NCI-H82 treated with DMSO at 0.1 percent for 48 hours (cell line): ENCODE data around the gene KRT37.

Experiments
- DNase-seq: peaks from one replicate; lab custom pipeline; 2025; ENCODE audit not compliant: unreplicated experiment; lab: John Stamatoyannopoulos, UW

Gene KRT37

DNA sequence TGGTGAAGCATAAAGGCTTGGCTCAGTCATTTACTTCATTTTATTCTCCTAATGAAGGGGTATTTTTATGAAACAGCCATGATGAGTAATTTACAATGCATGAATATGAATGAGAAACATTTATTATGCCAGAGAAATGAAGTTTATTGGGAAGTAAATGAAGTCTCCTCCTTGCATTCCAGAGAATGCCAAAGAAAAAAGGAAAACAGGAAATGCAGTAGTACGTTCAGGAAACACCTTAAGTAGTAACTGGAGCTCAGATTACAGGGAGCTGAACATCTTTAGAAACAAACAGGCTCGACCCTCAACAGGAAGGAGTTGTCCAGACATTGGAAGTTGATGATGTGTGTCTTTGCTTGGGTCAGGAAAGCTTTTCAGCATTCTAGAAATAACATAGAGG, 46.8 kb downstream of the KRT37 start:
- DNase-seq, result no peak
